Adrenal gland (tissue), 5 donors: ENCODE measurements around the gene EXOC4.

Source experiments
- CTCF ChIP-seq, 6 experiments: fragments of 450-650 bp in 4 of 6; fragments of 200-600 bp in 2 of 6; sonication (generic) in 1 of 6; IDR thresholded peaks; 1 replicate in 5 of 6; 2 replicates in 1 of 6; pipeline versions ENCODE4 v1.5.1 to v1.8.0; 2016 to 2021; ENCODE audit warnings: antibody characterized with exemption in 6 of 6, mild to moderate bottlenecking in 2 of 6, moderate library complexity in 1 of 6
- POLR2A ChIP-seq, 2 donors: fragments of 450-650 bp; IDR thresholded peaks; one replicate each; pipeline ENCODE4 v1.6.1; 2017; ENCODE audit warnings: antibody characterized with exemption in 2 of 2, mild to moderate bottlenecking in 2 of 2, moderate library complexity in 1 of 2
- donor health status: DM: no; HTN: no; CAD: no.

DNA sequence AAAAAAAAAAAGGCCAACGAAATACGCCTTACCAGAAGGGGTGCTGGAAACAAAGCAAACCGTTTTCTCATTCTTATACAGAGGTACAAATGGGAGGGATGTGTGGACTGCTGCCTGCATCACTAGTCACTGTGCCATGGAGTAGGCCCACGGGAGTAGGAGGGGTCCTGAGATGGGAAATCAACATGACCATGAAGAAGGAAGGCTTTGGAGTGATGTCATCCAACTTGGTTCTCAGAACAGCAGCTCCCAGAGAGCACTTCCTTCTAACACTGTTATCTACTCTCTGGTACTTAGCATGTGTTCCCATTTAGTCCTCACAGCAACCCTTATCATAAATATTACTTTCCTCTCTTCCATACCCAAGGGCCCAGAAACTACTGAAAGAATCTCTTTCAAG, 814.3 kb downstream of the EXOC4 start:
- TF ChIP-seq CTCF (IDR thresholded peaks at IDR 0.05) (no peak), POLR2A (IDR thresholded peaks at IDR 0.05) (no peak)
